SJSA1 (cell line): Measurements from ENCODE around the gene TNS3. TPM values are rescaled to one million over a fixed set of nuclear protein-coding genes. Genes with fewer than 3 reads are reported as not detected.

Experiments used
- DNase-seq, 2 experiments: peaks; one replicate each; pipeline ENCODE4 v3.0.0-alpha.2; 2015 to 2020; ENCODE audit warnings: low spot score in 2 of 2, low read depth in 1 of 2
- H3K27ac ChIP-seq: fragments of 250-450 bp; sonication (Bioruptor Pico); 2 replicates; pipeline ENCODE4 v1.5.1; 2020; ENCODE audit warnings: mild to moderate bottlenecking, moderate library complexity
- H3K27me3 ChIP-seq: fragments of 250-450 bp; sonication (Bioruptor Pico); replicated peaks from 2 replicates; pipeline ENCODE4 v1.5.1; 2020; ENCODE audit warnings: mild to moderate bottlenecking, moderate library complexity
- H3K36me3 ChIP-seq: fragments of 250-450 bp; sonication (Bioruptor Pico); 2 replicates; pipeline ENCODE4 v1.5.1; 2020; ENCODE audit warnings: mild to moderate bottlenecking
- H3K4me1 ChIP-seq: fragments of 250-450 bp; sonication (Bioruptor Pico); replicated peaks from 2 replicates; pipeline ENCODE4 v1.6.1; 2021; ENCODE audit warnings: mild to moderate bottlenecking
- H3K4me3 ChIP-seq: fragments of 250-450 bp; sonication (Bioruptor Pico); 2 replicates; pipeline ENCODE4 v1.5.1; 2020; ENCODE audit warnings: mild to moderate bottlenecking
- H3K9me3 ChIP-seq: fragments of 250-450 bp; sonication (Bioruptor Pico); replicated peaks from 2 replicates; pipeline ENCODE4 v1.5.1; 2020; ENCODE audit warnings: mild to moderate bottlenecking
- total RNA-seq: library from RNA; depleted of rRNA; stranded (reverse); fragments of >200 nt; shearing (Covaris generic); gene quantifications from 2 replicates; pipeline ENCODE4 v1.2.3, GENCODE V29; 2014

The TNS3 gene
- total RNA-seq, 1 experiment from 2014 or later = 92.5 TPM

GRCh38 chr7:47294556-47295222 lies 287.2 kb downstream of the TNS3 start:
- H3K9me3 ChIP-seq = no peaks in the 10 kb centered on the region
- H3K36me3 ChIP-seq = peaks cover 92% of the 10 kb centered on the region
- H3K4me1 ChIP-seq = peaks cover 30% of the 10 kb centered on the region
- H3K27ac ChIP-seq = no peak overlapping the region
- H3K27me3 ChIP-seq = no peaks in the 10 kb centered on the region
- no peak overlapping the region for H3K4me3 ChIP-seq
- DNase-seq = no peak

- Histone ChIP-seq H3K4me3 (no peak overlapping the region), H3K9me3 (no peaks in the 10 kb centered on the region), H3K27me3 (no peaks in the 10 kb centered on the region), H3K4me1 (peaks cover 30% of the 10 kb centered on the region), H3K27ac (no peak overlapping the region), H3K36me3 (peaks cover 95% of the 10 kb centered on the region)
- DNase-seq = no peak
Observed at GRCh38 chr7:47293884-47294555, 287.9 kb downstream of the TNS3 start.

GRCh38 chr7:47292832-47293309 lies 289.0 kb downstream of the TNS3 start:
- DNase-seq = no peak
- Histone ChIP-seq H3K27ac (peak overlapping the region; percentile 79), H3K36me3 (peaks cover 95% of the 10 kb centered on the region)

GRCh38 chr7:47291461-47292081 lies 290.3 kb downstream of the TNS3 start:
- Histone ChIP-seq H3K27ac (peak overlapping the region; percentile 79), H3K27me3 (no peaks in the 10 kb centered on the region), H3K9me3 (no peaks in the 10 kb centered on the region), H3K4me1 (peaks cover 30% of the 10 kb centered on the region), H3K4me3 (no peak overlapping the region), H3K36me3 (peaks cover 97% of the 10 kb centered on the region)
- DNase-seq = peak; percentile 77 to 79

More at GRCh38 chr7:47292832-47293309, 289.0 kb downstream of the TNS3 start:
- Histone ChIP-seq H3K4me3 (no peak overlapping the region), H3K9me3 (no peaks in the 10 kb centered on the region), H3K4me1 (peaks cover 30% of the 10 kb centered on the region), H3K27me3 (no peaks in the 10 kb centered on the region)

- Histone ChIP-seq H3K4me3 (no peak overlapping the region), H3K27me3 (no peaks in the 10 kb centered on the region), H3K36me3 (peaks cover 97% of the 10 kb centered on the region), H3K4me1 (peaks cover 30% of the 10 kb centered on the region), H3K27ac (no peak overlapping the region), H3K9me3 (no peaks in the 10 kb centered on the region)
- no peak for DNase-seq
Observed at GRCh38 chr7:47290867-47291266, 291.0 kb downstream of the TNS3 start.

GRCh38 chr7:47290466-47290865 lies 291.4 kb downstream of the TNS3 start:
- no peaks in the 10 kb centered on the region for H3K9me3 ChIP-seq
- peaks cover 97% of the 10 kb centered on the region for H3K36me3 ChIP-seq
- peaks cover 30% of the 10 kb centered on the region for H3K4me1 ChIP-seq
- no peak overlapping the region for H3K27ac ChIP-seq
- DNase-seq = no peak
- no peaks in the 10 kb centered on the region for H3K27me3 ChIP-seq
- H3K4me3 ChIP-seq = no peak overlapping the region

GRCh38 chr7:47288060-47288459 lies 293.9 kb downstream of the TNS3 start:
- Histone ChIP-seq H3K27me3 (no peaks in the 10 kb centered on the region), H3K36me3 (peaks cover 97% of the 10 kb centered on the region), H3K9me3 (no peaks in the 10 kb centered on the region), H3K4me1 (peaks cover 28% of the 10 kb centered on the region), H3K4me3 (no peak overlapping the region), H3K27ac (no peak overlapping the region)
- DNase-seq = no peak

- peaks cover 7% of the 10 kb centered on the region for H3K4me1 ChIP-seq
- no peaks in the 10 kb centered on the region for H3K27me3 ChIP-seq
- H3K4me3 ChIP-seq = no peak overlapping the region
- H3K36me3 ChIP-seq = peaks cover 100% of the 10 kb centered on the region
- H3K9me3 ChIP-seq = no peaks in the 10 kb centered on the region
- no peak overlapping the region for H3K27ac ChIP-seq
- no peak for DNase-seq
Observed at GRCh38 chr7:47285860-47286491, 295.9 kb downstream of the TNS3 start.

DNA sequence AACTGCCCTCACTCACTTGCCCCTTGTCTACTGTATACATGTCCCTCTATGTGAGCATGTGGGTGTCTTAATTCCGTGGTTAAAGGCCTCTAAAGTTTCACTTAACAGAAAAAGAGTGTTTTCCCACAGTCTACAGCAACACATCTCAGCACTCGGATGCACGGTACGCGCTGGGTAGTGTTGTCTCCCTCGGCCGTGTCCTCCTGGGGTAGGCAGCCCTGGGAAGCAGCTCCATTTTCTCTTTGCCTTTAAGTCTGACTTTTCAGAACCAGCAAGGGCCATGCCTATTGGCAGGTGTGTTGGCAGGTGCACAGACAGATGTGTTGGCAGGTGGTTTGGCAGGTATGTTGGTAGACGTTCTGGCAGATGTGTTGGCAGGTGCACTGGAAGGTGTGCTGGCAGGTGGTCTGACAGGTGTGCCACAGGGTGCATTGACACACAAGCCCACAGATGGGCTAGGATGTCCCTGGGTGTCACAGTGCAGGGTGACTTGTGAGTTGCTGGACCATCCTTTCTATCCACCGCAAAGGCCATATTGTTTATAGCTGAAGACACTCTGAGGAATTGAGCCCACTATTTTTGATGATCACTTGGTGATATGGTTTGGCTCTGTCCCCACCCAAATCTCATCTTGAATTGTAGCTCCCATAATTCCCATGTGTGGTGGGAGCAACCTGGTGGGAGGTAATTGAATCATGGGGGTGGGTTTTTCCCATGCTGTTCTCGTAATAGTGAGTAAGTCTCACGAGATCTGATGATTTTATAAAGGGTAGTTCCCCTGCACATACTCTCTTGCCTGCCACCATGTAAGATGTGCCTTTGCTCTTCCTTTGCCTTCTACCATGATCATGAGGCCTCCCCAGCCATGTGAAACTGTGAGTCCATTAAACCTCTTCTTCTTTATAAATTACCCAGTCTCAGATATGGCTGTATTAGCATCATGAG lies 296.9 kb downstream of the TNS3 start:
- no peak overlapping the region for H3K4me3 ChIP-seq
- no peak overlapping the region for H3K27ac ChIP-seq
- H3K36me3 ChIP-seq = peaks cover 97% of the 10 kb centered on the region
- no peak for DNase-seq
- no peaks in the 10 kb centered on the region for H3K4me1 ChIP-seq
- no peaks in the 10 kb centered on the region for H3K27me3 ChIP-seq
- H3K9me3 ChIP-seq = no peaks in the 10 kb centered on the region

DNA sequence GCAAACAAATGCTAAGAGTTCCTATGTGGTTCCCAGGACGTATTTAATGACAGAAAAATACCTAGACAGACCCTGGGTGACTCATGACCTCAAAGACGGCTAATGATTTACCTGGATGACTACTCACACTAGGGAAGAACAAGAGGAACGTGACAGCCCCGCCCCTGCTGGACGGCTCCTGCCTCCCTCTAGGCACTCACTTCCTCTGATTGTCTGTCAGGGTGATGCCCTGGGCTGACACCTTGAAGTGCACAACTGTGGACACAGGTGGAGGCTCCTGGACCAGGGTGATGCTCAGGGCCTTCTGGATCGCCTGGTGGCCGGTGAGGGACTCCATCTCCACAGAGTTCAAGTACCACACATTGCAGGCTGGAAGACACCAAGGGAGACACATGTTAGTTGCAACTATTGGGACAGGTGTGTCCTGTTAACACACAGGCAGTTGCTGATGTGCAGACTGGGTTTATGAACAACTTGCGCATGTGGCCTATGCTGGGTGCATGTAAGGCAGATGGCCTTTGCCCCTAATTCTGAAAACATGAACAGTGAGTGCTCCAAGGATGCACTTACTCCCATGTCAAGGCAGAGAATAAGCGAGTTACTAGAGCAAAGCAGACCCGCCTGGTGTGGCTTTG lies 298.3 kb downstream of the TNS3 start:
- no peaks in the 10 kb centered on the region for H3K27me3 ChIP-seq
- DNase-seq = no peak
- no peak overlapping the region for H3K4me3 ChIP-seq
- no peaks in the 10 kb centered on the region for H3K4me1 ChIP-seq
- H3K27ac ChIP-seq = no peak overlapping the region
- H3K36me3 ChIP-seq = peaks cover 95% of the 10 kb centered on the region
- no peaks in the 10 kb centered on the region for H3K9me3 ChIP-seq

- Histone ChIP-seq H3K9me3 (no peaks in the 10 kb centered on the region), H3K27me3 (no peaks in the 10 kb centered on the region), H3K4me1 (no peaks in the 10 kb centered on the region), H3K36me3 (peaks cover 95% of the 10 kb centered on the region), H3K27ac (no peak overlapping the region), H3K4me3 (no peak overlapping the region)
- no peak for DNase-seq
Observed at GRCh38 chr7:47282790-47283496, 299.0 kb downstream of the TNS3 start.

GRCh38 chr7:47281966-47282643 lies 299.8 kb downstream of the TNS3 start:
- H3K36me3 ChIP-seq = peaks cover 94% of the 10 kb centered on the region

More at GRCh38 chr7:47281966-47282643, 299.8 kb downstream of the TNS3 start:
- Histone ChIP-seq H3K27me3 (no peaks in the 10 kb centered on the region), H3K4me3 (no peak overlapping the region), H3K27ac (no peak overlapping the region), H3K9me3 (no peaks in the 10 kb centered on the region), H3K4me1 (no peaks in the 10 kb centered on the region)
- DNase-seq = no peak
